Esophagus squamous epithelium (tissue), 5 donors: ENCODE data around the gene PHLPP1. TPM values are rescaled to one million over a fixed set of nuclear protein-coding genes. Genes with fewer than 3 reads are reported as not detected.

Experiments used
- DNase-seq: peaks from one replicate; lab custom pipeline; 2025; lab: John Stamatoyannopoulos, UW
- H3K27ac ChIP-seq, 4 donors: fragments of 200-600 bp; sonication (generic); one replicate each; pipeline ENCODE4 v1.5.1; 2016 to 2019; ENCODE audit warnings: mild to moderate bottlenecking in 1 of 4
- H3K27me3 ChIP-seq, 4 donors: fragments of 200-600 bp; sonication (generic); 1 replicate in 3 of 4; 2 replicates in 1 of 4; pipeline versions ENCODE4 v1.5.1 to v1.6.0; 2017 to 2021; ENCODE audit warnings: antibody characterized with exemption in 1 of 4
- H3K36me3 ChIP-seq, 3 donors: fragments of 200-600 bp; sonication (generic); one replicate each; pipeline ENCODE4 v1.5.1; 2016 to 2019
- H3K4me1 ChIP-seq, 3 donors: fragments of 200-600 bp; sonication (generic); one replicate each; pipeline ENCODE4 v1.5.1; 2017 to 2019
- H3K4me3 ChIP-seq, 4 donors: fragments of 200-600 bp; sonication (generic); 1 replicate in 3 of 4; 2 replicates in 1 of 4; pipeline ENCODE4 v1.5.1; 2016 to 2019; ENCODE audit warnings: mild to moderate bottlenecking in 2 of 4, moderate library complexity in 1 of 4
- H3K9me3 ChIP-seq, 3 donors: fragments of 200-600 bp; sonication (generic); one replicate each; pipeline ENCODE4 v1.5.1; 2016 to 2019
- POLR2A ChIP-seq, 4 donors: fragments of 450-650 bp; IDR thresholded peaks; one replicate each; pipeline ENCODE4 v1.6.1; 2017; ENCODE audit warnings: antibody characterized with exemption in 4 of 4, mild to moderate bottlenecking in 4 of 4, moderate library complexity in 3 of 4
- WGBS, 2 donors: methylation state at CpG; one replicate each; pipeline ENCODE4 v1.1.5; 2018; 5-methylcytosine and 5-hydroxymethylcytosine counted together
- intact Hi-C: fragments of 100-400 bp; cut with DNase I; formaldehyde crosslinking; loops from one replicate; pipeline ENCODE4 v1.15.0; 2022
- total RNA-seq, 4 donors: library from RNA; depleted of rRNA; stranded (reverse); fragments of >200 nt; gene quantifications; one replicate each; pipeline ENCODE4 v1.1.0, GENCODE V29; 2016
- TF ChIP-seq, protein P1 (sequence below), 6 experiments: fragments of 450-650 bp in 4 of 6; fragments of 200-600 bp in 2 of 6; sonication (generic) in 2 of 6; IDR thresholded peaks; one replicate each; pipeline ENCODE4 v1.5.1; 2016 to 2019; ENCODE audit warnings: antibody characterized with exemption in 6 of 6, mild to moderate bottlenecking in 4 of 6, moderate library complexity in 4 of 6
- donor health status: DM: yes; HTN: yes; CAD: no.

PHLPP1 gene
- total RNA-seq, 4 donors from 2014 or later: 10.1 to 16.6 (median 14.9) TPM

DNA sequence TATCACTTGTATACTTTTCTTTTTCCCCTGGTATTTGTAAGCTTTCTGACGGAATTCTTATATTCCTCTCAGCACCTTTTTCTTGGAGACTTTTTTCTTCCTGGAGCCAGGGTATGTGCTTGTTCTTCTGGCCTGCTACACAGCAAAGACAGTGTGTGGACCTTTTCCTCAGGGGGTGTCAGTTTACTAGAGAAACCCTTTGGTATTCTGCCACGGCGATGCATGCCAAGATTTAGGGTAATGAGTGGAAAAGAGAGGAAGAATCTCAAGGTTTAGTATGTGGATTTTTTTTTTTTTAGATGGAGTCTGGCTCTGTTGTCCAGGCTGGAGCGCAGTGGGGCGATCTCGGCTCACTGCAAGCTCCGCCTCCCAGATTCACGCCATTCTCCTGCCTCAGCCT is 152.2 kb downstream of the PHLPP1 start:
- intact Hi-C loops: no loop called here
- Histone ChIP-seq H3K4me1 (no peaks in the 10 kb centered on the region), H3K36me3 (peaks cover 0 to 14% (median 0%) of the 10 kb centered on the region in 3 donors), H3K4me3 (no peak overlapping the region), H3K9me3 (no peaks in the 10 kb centered on the region), H3K27ac (no peak overlapping the region), H3K27me3 (no peaks in the 10 kb centered on the region)
- TF ChIP-seq, protein P1, sequence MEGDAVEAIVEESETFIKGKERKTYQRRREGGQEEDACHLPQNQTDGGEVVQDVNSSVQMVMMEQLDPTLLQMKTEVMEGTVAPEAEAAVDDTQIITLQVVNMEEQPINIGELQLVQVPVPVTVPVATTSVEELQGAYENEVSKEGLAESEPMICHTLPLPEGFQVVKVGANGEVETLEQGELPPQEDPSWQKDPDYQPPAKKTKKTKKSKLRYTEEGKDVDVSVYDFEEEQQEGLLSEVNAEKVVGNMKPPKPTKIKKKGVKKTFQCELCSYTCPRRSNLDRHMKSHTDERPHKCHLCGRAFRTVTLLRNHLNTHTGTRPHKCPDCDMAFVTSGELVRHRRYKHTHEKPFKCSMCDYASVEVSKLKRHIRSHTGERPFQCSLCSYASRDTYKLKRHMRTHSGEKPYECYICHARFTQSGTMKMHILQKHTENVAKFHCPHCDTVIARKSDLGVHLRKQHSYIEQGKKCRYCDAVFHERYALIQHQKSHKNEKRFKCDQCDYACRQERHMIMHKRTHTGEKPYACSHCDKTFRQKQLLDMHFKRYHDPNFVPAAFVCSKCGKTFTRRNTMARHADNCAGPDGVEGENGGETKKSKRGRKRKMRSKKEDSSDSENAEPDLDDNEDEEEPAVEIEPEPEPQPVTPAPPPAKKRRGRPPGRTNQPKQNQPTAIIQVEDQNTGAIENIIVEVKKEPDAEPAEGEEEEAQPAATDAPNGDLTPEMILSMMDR (IDR thresholded peaks at IDR 0.05): no peak
- no peak for TF ChIP-seq POLR2A (IDR thresholded peaks at IDR 0.05)
- DNase-seq: no peak
- 87 to 93% methylated on average over 8 of the region's 8 CpGs for WGBS, 2 donors

DNA sequence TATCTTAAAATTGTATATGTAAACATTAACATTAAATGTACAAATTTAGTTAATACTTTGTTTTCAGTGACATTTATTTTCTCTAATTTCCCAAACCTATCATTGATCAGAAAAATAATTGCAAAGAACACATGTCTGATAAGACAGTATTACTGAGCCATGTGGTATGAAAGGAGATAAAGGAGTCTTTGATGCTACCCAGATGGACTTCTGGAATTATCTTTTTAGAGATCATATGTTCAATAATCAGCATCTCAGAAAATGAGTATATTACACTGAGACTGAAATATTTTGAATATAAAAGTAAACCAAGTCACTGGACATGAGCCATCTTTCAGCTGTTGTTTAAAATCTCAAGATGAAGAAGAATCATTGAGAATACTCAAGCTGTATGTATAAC is 153.3 kb downstream of the PHLPP1 start:
- no peak overlapping the region for H3K27ac ChIP-seq
- peaks cover 0 to 5% (median 0%) of the 10 kb centered on the region in 3 donors for H3K36me3 ChIP-seq
- H3K27me3 ChIP-seq: no peaks in the 10 kb centered on the region
- no peak for DNase-seq
- intact Hi-C loops: no loop called here
- no peaks in the 10 kb centered on the region for H3K9me3 ChIP-seq
- H3K4me3 ChIP-seq: no peak overlapping the region
- H3K4me1 ChIP-seq: no peaks in the 10 kb centered on the region
- TF ChIP-seq, protein P1 (IDR thresholded peaks at IDR 0.05): no peak
- no peak for TF ChIP-seq POLR2A (IDR thresholded peaks at IDR 0.05)

GRCh38 chr18:62870643-62871042 is 155.3 kb downstream of the PHLPP1 start:
- TF ChIP-seq, protein P1 (IDR thresholded peaks at IDR 0.05): no peak
- TF ChIP-seq POLR2A (IDR thresholded peaks at IDR 0.05): no peak
- no peak for DNase-seq
- H3K27me3 ChIP-seq: no peaks in the 10 kb centered on the region
- H3K36me3 ChIP-seq: peaks cover 0 to 7% (median 0%) of the 10 kb centered on the region in 3 donors
- intact Hi-C loops: no loop called here
- no peak overlapping the region for H3K4me3 ChIP-seq
- no peak overlapping the region for H3K27ac ChIP-seq
- H3K4me1 ChIP-seq: peaks cover 0 to 4% (median 0%) of the 10 kb centered on the region in 3 donors
- H3K9me3 ChIP-seq: no peaks in the 10 kb centered on the region

GRCh38 chr18:62875323-62875722 is 160.0 kb downstream of the PHLPP1 start:
- whole genome bisulfite sequencing, 2 donors: 74 to 79% methylated on average over 3 of the region's 3 CpGs
- H3K4me1 ChIP-seq: peaks cover 0 to 25% (median 6%) of the 10 kb centered on the region in 3 donors
- no peak overlapping the region for H3K4me3 ChIP-seq
- no peak overlapping the region for H3K27ac ChIP-seq
- H3K36me3 ChIP-seq: peaks cover 0 to 7% (median 0%) of the 10 kb centered on the region in 3 donors
- intact Hi-C loops: no loop called here
- H3K9me3 ChIP-seq: no peaks in the 10 kb centered on the region
- TF ChIP-seq POLR2A (IDR thresholded peaks at IDR 0.05): no peak
- TF ChIP-seq, protein P1 (IDR thresholded peaks at IDR 0.05): no peak
- no peaks in the 10 kb centered on the region for H3K27me3 ChIP-seq
- DNase-seq: no peak

DNA sequence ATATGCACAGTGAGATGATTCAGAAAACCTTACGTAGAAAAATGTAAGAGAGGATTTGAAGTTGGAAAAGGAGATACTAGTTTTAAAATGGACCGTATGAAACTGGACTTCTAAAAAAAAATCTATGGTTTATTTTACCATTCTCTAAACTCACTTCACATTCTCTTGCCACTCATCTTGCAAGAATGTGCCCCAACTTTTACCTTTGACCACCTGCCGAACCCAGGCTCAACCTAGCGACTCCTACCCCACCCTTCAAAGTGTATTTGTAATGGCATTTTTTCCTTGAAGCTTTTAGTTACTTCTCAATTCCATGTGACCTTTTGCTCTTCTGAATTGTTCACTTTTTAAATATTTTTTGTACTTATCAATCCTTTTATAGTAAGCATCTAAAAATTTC is 160.8 kb downstream of the PHLPP1 start:
- no peaks in the 10 kb centered on the region for H3K27me3 ChIP-seq
- no peaks in the 10 kb centered on the region for H3K9me3 ChIP-seq
- TF ChIP-seq, protein P1 (IDR thresholded peaks at IDR 0.05): no peak
- no peak for TF ChIP-seq POLR2A (IDR thresholded peaks at IDR 0.05)
- H3K36me3 ChIP-seq: peaks cover 0 to 7% (median 0%) of the 10 kb centered on the region in 3 donors
- WGBS, 2 donors: 86% methylated on average over 4 of the region's 4 CpGs
- intact Hi-C loops: no loop called here
- H3K4me1 ChIP-seq: peaks cover 0 to 30% (median 6%) of the 10 kb centered on the region in 3 donors
- no peak overlapping the region for H3K4me3 ChIP-seq
- no peak overlapping the region for H3K27ac ChIP-seq
- no peak for DNase-seq
